Mesodermal cell (in vitro differentiated cells): ENCODE data around the gene POLE3.
"Not testable (repeated sequence)": the region's sequence is repeated elsewhere in the genome, so short reads cannot be mapped to it uniquely, and the experiment has no call there.

ENCODE experiments used
- H3K27ac ChIP-seq: 2 replicates; pipeline ENCODE4 v1.7.0; 2013; ENCODE audit warnings: mild to moderate bottlenecking, low read depth, low read length, moderate library complexity; ENCODE audit not compliant: severe bottlenecking
- H3K36me3 ChIP-seq: 2 replicates; pipeline ENCODE4 v1.7.1; 2013; ENCODE audit warnings: mild to moderate bottlenecking, low read length, moderate library complexity; ENCODE audit not compliant: control insufficient read depth, insufficient read depth
- H3K4me1 ChIP-seq: one replicate; pipeline ENCODE4 v1.7.1; 2013; ENCODE audit warnings: mild to moderate bottlenecking, low read length; ENCODE audit not compliant: insufficient read depth, control insufficient read depth, poor library complexity, severe bottlenecking
- H3K4me3 ChIP-seq: 2 replicates; pipeline ENCODE4 v1.7.0; 2013; ENCODE audit warnings: low read length, control low read depth, mild to moderate bottlenecking; ENCODE audit not compliant: insufficient read depth, poor library complexity, severe bottlenecking; ENCODE audit errors: extremely low read depth
- H3K9me3 ChIP-seq: 2 replicates; pipeline ENCODE4 v1.7.1; 2013; ENCODE audit warnings: mild to moderate bottlenecking, low read length, moderate library complexity; ENCODE audit not compliant: control insufficient read depth
- WGBS, 2 experiments: methylation state at CpG; one replicate each; pipeline ENCODE4 v1.1.5; 2013; ENCODE audit warnings: missing lambda C conversion rate in 2 of 2; ENCODE audit not compliant: insufficient coverage in 2 of 2; 5-methylcytosine and 5-hydroxymethylcytosine counted together

POLE3 gene

DNA sequence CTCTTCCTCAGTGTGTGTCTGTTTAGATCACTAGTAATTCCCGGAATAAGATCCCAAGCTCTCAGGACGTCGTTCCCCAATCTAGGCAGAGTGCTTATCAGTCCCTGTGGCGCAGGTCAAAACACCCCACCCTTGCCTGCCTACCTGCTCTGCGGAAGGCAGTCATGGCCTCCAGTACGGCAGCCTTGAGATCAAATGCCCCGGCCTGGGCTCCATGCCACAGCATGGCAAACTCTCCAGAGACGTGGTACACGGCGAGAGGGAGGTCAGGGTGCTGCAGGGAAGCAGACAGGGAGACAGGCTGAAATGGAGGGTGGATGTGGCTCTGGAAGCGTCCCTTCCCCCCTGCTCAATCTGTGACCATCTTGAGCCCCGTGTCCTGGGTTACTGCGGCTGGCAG is 21.6 kb downstream of the POLE3 start:
- Histone ChIP-seq H3K4me1 (no peaks in the 10 kb centered on the region), H3K9me3 (no peaks in the 10 kb centered on the region), H3K27ac (no peak overlapping the region), H3K4me3 (no peak overlapping the region), H3K36me3 (peaks cover 64% of the 10 kb centered on the region)
- 95% methylated on average over 13 of the region's 13 CpGs for WGBS, 2 experiments

DNA sequence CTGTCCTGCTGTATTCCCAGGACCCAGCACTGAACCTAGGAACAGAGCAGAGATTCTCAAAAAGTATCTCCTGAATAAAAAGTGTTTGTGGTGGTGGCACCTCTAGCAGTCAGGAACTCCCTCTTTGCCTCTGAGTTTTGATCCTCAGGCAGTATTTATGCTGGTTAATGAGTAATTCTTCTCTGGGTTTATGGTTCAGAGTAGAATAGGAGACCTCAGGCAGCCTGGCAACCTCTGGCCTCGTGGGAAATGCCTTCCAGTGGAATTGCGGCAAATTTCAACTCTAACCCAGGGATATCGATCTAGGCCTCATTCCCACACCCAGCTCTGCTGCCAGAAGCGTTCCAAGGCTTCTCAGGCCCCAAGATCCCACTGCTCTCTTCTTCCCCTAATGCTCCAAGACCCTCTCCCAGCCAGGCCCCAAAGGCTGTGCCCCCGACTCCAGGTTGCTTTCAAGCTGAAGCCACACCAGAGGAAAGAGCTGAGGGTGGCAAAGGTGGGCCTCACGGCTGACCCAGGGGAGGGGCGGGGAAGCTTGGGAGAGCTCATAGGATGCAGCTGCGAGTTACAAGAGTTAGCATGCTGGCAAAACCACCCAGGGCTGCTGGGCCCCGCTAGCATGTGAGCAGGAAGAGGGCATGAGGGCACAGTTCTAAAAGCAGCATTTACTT is 22.8 kb downstream of the POLE3 start:
- H3K4me3 ChIP-seq = no peak overlapping the region
- peak overlapping the region; percentile 29 for H3K27ac ChIP-seq
- no peaks in the 10 kb centered on the region for H3K9me3 ChIP-seq
- no peaks in the 10 kb centered on the region for H3K4me1 ChIP-seq
- WGBS, 2 experiments = 89 to 95% methylated on average over 8 of the region's 9 CpGs
- H3K36me3 ChIP-seq = peaks cover 57% of the 10 kb centered on the region

DNA sequence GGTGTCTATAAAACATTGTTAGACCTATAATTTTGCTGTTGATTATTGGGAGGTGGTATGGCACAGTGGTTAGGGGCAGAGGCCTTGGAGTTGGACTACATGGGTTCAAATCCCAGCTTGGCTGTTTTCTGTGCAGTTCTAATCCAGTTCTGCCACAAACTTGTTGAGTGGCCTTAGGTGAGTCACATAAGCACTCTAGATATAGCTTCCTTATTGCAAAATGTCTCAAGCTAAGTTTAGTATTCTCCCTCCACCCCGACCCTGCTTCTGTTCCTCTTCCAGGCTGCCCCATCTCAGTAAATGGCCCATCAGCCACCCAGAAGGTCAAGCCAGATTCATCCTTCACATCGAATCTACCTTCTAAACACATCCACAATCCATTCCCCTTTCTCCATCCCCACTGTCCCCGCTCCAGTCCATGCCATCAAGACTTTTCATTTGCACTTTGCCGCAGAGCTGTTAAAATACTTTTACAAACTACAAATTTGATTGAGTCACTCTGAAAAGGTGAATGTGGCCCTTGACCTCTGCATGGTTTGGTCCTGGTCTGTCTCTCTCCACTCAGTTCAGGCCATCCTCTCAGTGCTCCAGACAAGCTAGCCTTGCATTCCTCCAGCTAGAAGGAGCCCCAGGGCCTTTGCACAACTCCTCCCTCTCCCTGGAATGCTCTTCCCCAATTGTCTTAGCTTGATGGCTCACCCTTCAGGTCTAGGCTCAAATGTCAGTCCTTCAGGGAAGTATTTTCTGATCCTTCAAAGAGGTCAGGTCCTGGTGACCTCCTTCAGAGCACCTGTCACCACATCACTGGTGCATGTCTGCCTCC is 23.7 kb downstream of the POLE3 start:
- no peak overlapping the region for H3K27ac ChIP-seq
- no peak overlapping the region for H3K4me3 ChIP-seq
- peaks cover 50% of the 10 kb centered on the region for H3K36me3 ChIP-seq
- no peaks in the 10 kb centered on the region for H3K9me3 ChIP-seq
- WGBS, 2 experiments = 84 to 86% methylated on average over 3 of the region's 4 CpGs
- no peaks in the 10 kb centered on the region for H3K4me1 ChIP-seq

DNA sequence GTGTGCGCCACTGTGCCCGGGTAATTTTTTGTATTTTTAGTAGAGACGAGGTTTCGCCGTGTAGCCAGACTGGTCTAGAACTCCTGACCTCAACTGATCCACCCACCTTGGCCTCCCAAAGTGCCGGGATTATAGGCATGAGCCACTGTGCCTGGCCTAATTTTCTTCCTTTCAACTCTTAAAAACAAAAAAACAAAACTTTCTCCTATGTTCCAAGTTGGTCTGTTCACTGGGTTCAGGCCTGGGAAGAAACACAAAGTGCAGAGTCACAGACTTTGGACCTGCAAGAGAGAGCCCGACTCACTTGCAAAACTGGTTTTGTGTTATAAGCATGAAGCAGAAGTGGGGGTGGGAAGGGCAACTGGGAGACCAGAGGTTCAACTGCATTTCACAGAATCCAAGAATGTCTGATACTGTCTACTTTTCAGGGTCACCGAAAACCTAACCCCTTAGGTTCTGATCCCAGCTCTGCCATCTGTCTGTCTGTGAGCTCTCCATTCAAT is 28.5 kb downstream of the POLE3 start:
- H3K27ac ChIP-seq = no peak overlapping the region
- H3K9me3 ChIP-seq = no peaks in the 10 kb centered on the region
- no peak overlapping the region for H3K4me3 ChIP-seq
- H3K36me3 ChIP-seq = peaks cover 13% of the 10 kb centered on the region
- peaks cover 4% of the 10 kb centered on the region for H3K4me1 ChIP-seq
- WGBS, 2 experiments = 93% methylated on average over 3 to 8 of the region's 8 CpGs

DNA sequence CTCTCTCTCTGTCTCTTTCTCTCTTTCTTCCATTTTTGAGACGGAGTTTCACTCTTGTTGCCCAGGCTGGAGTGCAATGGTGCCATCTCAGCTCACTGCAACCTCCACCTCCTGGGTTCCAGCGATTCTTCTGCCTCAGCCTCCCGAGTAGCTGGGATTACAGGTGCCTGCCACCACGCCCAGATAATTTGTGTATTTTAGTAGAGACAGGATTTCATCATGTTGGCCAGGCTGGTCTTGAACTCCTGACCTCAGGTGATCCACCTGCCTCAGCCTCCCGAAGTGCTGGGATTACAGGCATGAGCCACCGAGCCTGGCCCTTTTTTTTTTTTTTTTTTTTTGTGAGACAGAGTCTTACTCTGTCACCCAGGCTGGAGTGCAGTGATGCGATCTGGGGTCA is 29.0 kb downstream of the POLE3 start:
- not testable (repeated sequence) for H3K4me1 ChIP-seq, H3K9me3 ChIP-seq, H3K36me3 ChIP-seq, H3K4me3 ChIP-seq, H3K27ac ChIP-seq
- 66 to 85% methylated on average over 2 to 4 of the region's 7 CpGs for WGBS, 2 experiments

DNA sequence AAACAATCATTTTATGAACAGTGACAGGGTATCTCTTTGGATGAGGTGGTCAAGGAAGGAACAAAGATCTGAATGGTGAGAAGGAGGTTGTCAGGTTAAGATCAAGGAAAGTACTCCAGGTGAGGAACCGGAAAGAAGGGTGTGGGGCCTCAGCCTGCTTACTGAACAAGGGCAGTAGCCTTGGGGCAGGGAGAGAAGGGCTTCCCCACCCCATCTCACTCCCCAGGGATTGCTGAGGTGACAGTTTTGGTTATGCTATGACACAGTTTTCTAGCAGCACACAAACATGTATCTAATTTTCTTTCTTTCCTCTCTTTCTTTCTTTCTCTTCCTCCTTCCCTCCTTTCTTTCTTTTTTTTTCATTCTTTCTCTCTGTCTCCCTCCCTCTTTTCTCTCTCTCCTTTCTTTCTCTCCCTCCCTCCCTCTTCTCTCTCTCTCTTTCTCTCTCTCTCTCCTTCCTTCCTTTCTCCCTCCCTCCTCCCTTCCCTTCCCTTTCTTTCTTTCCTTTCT is 29.6 kb downstream of the POLE3 start:
- H3K9me3 ChIP-seq = no peaks in the 10 kb centered on the region
- H3K4me3 ChIP-seq = no peak overlapping the region
- H3K4me1 ChIP-seq = peaks cover 4% of the 10 kb centered on the region
- no CpG with 5 or more reads among the region's 1 CpG for WGBS, 2 experiments
- H3K36me3 ChIP-seq = peaks cover 2% of the 10 kb centered on the region
- no peak overlapping the region for H3K27ac ChIP-seq

DNA sequence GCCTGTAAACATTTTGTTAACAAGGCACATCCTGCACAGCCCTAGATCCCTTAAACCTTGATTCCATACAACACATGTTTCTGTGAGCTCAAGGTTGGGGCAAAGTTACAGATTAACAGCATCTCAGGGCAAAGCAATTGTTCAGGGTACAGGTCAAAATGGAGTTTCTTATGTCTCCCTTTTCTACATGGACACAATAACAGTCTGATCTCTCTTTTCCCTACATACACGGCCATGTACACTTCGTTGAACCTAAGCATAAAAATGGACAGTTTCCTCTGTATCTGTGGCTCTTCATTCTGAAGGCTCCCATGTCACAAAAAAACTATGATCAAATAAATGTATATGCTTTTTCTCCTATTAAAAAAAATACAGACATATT is 30.7 kb downstream of the POLE3 start:
- not testable (repeated sequence) for H3K27ac ChIP-seq, H3K4me3 ChIP-seq, H3K4me1 ChIP-seq, H3K36me3 ChIP-seq, H3K9me3 ChIP-seq
- WGBS, 2 experiments = 83 to 85% methylated on average over 2 of the region's 2 CpGs

DNA sequence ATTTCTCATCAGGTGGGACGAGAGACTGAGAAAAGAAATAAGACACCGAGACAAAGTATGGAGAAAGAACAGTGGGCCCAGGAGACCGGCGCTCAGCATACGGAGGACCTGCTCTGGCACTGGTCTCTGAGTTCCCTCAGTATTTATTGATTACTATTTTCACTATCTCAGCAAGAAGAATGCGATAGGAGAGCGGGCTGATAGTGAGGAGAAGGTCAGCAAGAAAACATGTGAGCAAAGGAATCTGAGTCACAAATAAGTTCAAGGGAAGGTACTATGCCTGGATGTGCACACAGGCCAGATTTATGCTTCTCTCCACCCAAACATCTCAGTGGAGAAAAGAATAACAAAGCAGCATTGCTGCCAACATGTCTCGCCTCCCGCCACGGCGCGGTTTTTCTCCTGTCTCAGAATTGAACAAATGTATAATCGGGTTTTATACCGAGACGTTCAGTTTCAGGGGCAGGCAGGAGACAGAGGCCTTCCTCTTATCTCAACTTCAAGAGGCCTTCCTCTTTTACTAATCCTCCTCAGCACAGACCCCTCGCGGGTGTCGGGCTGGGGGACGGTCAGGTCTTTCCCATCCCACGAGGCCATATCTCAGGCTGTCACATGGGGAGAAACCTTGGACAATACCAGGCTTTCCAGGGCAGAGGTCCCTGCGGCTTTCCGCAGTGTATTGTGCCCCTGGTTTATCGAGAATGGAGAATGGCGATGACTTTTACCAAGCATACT is 31.2 kb downstream of the POLE3 start:
- 82 to 85% methylated on average over 15 to 18 of the region's 24 CpGs for WGBS, 2 experiments
- H3K36me3 ChIP-seq, H3K9me3 ChIP-seq, H3K27ac ChIP-seq, H3K4me1 ChIP-seq, H3K4me3 ChIP-seq: not testable (repeated sequence)

DNA sequence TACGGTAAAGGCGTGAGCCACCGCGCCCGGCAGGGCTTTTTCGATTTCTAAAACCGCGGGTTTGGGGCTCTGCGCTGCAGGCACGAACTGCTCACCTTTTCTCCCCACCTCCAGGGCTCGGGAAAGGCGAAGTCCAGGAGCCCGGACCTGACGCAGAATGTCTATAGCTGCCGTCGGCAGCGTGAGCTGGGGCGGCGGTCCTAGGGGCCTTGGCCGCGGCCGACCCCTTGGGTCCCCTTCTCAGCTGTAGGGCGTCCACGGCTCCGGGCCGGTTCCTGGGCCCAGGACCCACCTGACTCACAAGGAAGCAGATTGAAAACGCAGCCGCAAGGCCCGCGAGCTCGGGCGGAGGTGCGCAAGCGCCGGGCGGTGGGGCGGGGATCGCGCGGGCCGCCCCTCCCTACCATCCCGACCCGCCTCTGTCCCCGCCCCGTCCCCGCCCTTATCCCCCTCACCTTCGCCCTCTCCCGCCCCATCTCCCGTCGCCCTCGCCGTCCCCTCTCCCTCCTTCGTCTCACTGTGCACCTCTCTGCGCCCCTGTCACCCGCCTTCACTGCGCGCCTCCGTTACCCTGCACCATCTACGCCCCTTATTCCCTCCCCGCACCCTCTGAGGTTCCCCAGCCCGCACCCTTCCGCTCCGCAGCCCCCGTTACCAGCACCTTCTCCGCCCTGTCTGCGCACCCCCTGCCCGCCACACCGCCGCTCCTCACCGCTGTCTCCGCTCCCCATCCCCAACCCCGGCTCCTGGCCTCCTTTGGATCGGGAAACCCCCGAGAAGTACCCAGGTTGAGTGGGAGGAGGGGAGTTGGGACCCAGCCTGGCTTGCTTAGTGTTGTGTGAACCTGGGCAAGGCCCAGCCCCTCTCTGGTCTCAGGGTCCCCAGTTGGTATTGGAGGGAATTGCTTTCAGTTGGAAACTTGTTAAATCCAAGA is 33.6 kb downstream of the POLE3 start, which contains the start of gene HDHD3:
HDHD3 (minus strand) TSS at position 353 of the 934 bp plus-strand sequence. CDS start 2,632 bp downstream, outside the sequence.
- H3K36me3 ChIP-seq = peaks cover 14% of the 10 kb centered on the region
- peaks cover 4% of the 10 kb centered on the region for H3K4me1 ChIP-seq
- H3K4me3 ChIP-seq = peak within 1 kb of the TSS; percentile 62
- no peak within 1 kb of the TSS for H3K27ac ChIP-seq
- 0 to 1% methylated on average over 24 to 59 of the region's 74 CpGs for WGBS, 2 experiments
- no peaks in the 10 kb centered on the region for H3K9me3 ChIP-seq
